GM21423 (cell line): ENCODE measurements around the gene UBE3B.

Experiments
- ATAC-seq: cut with Tn5 transposase; IDR thresholded peaks from one replicate; pipeline ENCODE4 v1.9.1; 2021; ENCODE audit warnings: mild to moderate bottlenecking, moderate library complexity; ENCODE audit not compliant: unreplicated experiment

UBE3B gene

DNA sequence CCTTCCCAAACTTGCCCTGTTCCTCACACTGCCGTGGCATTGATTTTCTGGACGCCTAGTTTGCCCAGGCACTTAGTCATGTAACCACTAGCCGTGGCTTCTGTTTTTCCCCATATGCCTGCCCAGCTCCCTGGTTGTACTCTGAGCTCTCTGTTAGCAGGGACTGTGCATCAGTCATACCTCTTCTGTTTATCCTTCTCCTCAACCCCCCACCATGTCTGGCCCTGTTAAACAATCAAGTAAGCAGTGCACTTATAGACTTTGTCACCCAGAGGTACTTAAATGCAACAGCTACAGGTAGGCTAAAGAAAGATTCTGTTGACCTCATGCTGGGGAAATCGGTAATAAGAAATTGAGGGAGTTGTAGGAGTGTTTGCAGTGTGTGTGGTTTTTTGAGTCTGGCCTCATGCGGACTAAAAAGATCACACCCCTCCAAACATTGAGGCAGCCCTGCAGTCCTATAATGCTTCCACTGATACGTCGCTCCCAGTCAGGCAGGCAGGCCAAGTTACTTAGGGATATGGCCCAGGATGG lies 17.0 kb downstream of the UBE3B start:
- ATAC-seq = no peak

- ATAC-seq = no peak
Measured at GRCh38 chr12:109495012-109495411, 17.6 kb downstream of the UBE3B start.

- no peak for ATAC-seq
Measured at GRCh38 chr12:109496306-109496705, 18.9 kb downstream of the UBE3B start.

- ATAC-seq = no peak
Measured at GRCh38 chr12:109497675-109498074, 20.2 kb downstream of the UBE3B start.

GRCh38 chr12:109500406-109501185 lies 23.2 kb downstream of the UBE3B start:
- ATAC-seq = no peak

DNA sequence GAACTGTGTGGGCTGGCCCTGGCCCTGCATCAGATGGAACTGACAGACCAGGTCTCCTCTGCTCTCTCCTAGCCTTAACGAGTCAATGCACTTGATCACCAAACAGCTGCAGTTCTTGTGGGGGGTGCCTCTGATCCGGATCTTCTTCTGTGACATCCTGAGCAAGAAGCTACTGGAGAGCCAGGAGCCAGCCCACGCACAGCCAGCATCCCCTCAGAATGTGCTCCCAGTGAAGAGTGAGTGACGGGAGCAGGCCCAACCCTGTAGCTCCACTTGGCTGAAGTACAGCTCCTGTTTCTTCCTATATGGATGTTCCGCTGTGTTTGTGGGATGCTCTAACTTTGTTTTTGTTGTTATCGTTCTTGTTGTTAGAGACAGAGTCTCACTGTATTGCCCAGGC lies 23.9 kb downstream of the UBE3B start:
- no peak for ATAC-seq

- ATAC-seq = no peak
Measured at GRCh38 chr12:109502332-109502731, 24.9 kb downstream of the UBE3B start.

- ATAC-seq = no peak
Measured at GRCh38 chr12:109503611-109504010, 26.2 kb downstream of the UBE3B start.

DNA sequence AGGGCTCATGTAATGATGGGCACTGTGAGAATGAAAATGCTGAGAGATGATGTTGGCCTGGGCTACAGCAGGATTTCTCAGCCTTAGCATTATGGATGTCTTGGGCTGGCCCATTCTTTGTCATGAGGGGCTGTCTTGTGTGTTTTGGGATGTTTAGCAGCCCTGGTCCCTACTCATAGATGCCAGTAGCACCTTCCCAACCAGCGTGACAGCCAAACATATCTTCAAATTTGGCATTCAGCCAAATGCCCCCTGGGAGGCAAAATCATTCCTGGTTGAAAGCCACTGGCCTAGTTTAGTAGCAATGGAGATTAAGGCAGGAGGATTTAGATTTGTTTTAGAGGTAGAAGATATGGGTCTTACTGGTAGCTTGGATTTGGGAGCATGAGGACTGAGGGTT lies 26.6 kb downstream of the UBE3B start:
- ATAC-seq = no peak

GRCh38 chr12:109510196-109510595 lies 32.8 kb downstream of the UBE3B start:
- no peak for ATAC-seq

DNA sequence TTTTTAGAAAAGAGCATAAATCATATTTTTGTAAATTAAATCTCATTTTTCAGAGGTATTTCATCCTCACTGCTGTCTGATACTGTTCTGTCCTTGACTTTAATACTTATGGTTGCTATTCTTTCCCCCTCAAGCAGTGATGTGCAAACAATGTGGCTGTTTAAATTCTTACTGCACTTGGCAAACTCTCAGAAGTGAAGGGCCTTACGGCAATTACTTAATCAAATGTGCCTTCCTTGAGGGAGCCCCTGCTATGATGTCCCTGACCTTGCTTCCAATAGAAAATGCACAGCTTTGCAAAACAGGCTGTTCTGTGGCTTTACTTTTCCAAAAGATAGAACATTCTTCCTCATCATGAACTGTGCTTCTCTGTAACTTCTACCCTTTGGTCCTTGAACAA lies 35.2 kb downstream of the UBE3B start:
- ATAC-seq = no peak

DNA sequence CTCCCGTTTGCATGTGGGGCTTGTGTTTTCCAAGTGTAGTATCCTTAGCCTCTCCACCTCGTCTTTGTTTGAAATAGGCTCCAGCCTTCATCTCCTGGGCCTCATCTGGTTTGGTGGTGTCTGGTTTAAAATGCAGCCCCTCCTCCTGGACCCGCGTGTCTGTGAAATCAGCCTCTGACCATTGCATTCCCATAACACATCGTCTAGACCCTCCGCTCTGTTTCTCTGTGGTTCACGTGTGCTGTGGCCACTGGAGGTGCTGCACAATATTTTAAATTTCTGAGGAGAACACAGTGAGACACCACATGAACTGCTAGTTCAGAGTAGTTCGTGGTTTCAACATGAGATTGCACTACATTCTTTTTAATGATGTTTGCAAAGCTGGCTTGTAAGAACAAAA lies 35.6 kb downstream of the UBE3B start:
- ATAC-seq = no peak

- ATAC-seq = no peak
Measured at GRCh38 chr12:109513977-109514376, 36.5 kb downstream of the UBE3B start.

GRCh38 chr12:109517619-109518018 lies 40.2 kb downstream of the UBE3B start:
- ATAC-seq = no peak

- ATAC-seq = no peak
Measured at GRCh38 chr12:109518820-109519665, 41.6 kb downstream of the UBE3B start.

DNA sequence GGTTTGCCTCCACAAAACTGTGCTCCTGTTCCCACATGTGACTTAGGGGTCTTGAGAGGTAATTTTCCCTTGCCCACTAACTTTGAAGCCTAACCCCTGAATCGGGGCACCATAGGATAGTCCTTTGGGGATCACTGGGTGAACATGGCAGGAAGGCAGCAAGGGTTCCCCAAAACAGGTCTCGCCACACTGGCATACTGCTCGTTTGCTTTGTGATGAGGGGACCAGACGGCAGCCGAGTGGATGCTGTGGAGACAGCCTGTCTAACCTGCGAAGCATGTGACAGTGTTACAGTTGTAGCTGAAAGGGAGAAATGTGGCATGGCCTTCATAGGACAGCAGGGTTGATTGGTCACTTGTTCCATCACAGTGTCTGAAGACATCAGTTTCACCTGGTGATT lies 42.4 kb downstream of the UBE3B start:
- ATAC-seq = no peak

- no peak for ATAC-seq
Measured at GRCh38 chr12:109521831-109522230, 44.4 kb downstream of the UBE3B start.

GRCh38 chr12:109523071-109523470 lies 45.6 kb downstream of the UBE3B start:
- no peak for ATAC-seq

- no peak for ATAC-seq
Measured at GRCh38 chr12:109523504-109523903, 46.1 kb downstream of the UBE3B start.

DNA sequence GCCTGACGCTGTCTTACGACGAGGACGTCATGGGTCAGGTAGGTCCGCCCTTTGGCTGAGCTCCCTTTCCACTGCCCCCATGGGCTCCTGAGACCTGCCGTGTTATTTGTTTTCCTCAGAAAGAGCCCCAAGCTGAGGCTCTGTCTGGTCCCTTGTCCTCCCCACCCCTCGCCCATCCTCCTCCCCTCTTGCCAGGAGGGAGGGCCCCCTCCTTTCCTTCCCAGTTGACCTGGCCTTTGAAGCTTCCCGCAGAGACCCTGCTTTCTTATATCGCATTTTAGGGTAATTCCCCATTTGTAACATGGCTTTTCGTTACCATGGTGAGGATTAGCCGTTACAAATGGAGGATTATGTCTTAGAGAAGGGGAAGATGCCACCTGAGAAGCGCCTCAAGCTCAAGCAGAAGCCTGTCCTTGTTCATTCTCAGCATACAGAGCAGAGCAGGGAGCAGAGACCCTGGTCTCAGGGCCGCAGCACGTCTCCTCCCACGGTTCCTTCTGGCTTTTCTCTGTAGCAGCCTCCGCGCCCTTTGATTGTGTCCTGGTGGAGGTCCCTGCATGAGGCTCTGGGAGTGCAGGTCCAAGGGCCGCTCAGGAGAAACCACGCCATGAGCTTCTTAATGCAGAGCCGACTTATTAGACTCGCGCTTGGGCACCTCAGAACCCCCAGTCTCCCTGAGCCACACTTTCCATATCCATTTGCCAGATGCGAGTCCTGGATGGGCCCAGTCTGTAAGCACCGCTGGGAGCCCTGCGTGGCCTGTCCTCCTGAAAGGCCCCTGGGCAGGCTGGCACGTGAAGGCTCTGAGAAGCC lies 47.2 kb downstream of the UBE3B start:
- no peak for ATAC-seq

- ATAC-seq = no peak
Measured at GRCh38 chr12:109525279-109525585, 47.8 kb downstream of the UBE3B start.
